NCI-H2029 treated with DMSO at 0.1 percent for 48 hours (cell line): ENCODE data around the gene PLEKHA6.

Experiments
- DNase-seq: peaks from one replicate; lab custom pipeline; 2025; lab: John Stamatoyannopoulos, UW

The PLEKHA6 gene

GRCh38 chr1:204181116-204181515, 178.6 kb downstream of the PLEKHA6 start:
- no peak for DNase-seq

DNA sequence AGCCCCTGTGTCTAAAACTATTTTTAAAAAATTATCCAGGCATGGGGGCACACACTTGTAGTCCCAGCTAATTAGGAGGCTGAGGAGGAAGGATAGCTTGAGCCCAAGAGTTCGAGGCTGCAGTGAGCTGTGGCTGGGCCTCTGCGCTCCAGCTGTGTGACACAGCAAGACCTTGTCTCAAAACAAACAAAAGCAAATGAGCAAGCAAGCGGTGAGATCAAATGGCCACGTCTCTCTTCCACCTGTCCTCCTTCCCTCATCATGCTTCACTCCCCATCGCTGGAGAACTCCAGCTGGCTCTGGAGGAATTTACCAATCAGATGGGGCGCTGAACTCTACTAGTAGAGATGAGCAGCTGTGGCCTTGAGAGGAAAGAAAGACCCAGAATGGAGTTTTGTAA, 179.6 kb downstream of the PLEKHA6 start:
- no peak for DNase-seq

GRCh38 chr1:204178487-204179281, 181.0 kb downstream of the PLEKHA6 start:
- DNase-seq = no peak

- DNase-seq = no peak
Observed at GRCh38 chr1:204177133-204177532, 182.6 kb downstream of the PLEKHA6 start.

GRCh38 chr1:204176049-204176448, 183.7 kb downstream of the PLEKHA6 start:
- no peak for DNase-seq

GRCh38 chr1:204174958-204175357, 184.8 kb downstream of the PLEKHA6 start:
- no peak for DNase-seq

- DNase-seq = no peak
Observed at GRCh38 chr1:204172404-204173029, 187.2 kb downstream of the PLEKHA6 start.

- DNase-seq = no peak
Observed at GRCh38 chr1:204171751-204172178, 188.0 kb downstream of the PLEKHA6 start.

GRCh38 chr1:204170494-204171155, 189.1 kb downstream of the PLEKHA6 start:
- no peak for DNase-seq

DNA sequence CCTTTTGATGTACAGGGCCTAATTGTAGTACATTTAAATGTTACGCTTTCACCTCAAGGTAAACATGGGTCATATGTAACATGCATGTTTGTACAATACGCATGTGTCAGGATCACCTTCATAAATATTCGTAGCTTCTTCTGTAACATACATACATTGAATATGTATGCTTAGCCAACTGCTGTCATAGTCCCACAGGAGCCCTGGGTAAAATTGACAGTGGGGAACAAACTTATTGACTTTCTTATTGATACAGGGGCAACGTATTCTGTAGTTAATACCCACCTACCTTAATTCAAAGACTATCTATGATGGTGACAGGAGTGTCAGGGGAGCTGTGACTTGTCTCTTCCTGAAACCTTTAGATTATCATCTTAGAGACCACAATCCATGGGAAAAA, 189.9 kb downstream of the PLEKHA6 start:
- no peak for DNase-seq
